KOPT-K1 (cell line): ENCODE measurements around the gene PLAC8.
"Not testable (repeated sequence)": the region's sequence is repeated elsewhere in the genome, so short reads cannot be mapped to it uniquely, and the experiment has no call there.

Source experiments
- H3K27ac ChIP-seq: fragments of 200-600 bp; sonication (generic); 2 replicates; pipeline ENCODE4 v1.5.1; 2016; ENCODE audit warnings: antibody characterized with exemption, mild to moderate bottlenecking, low read depth, low read length; ENCODE audit not compliant: poor library complexity, severe bottlenecking
- H3K36me3 ChIP-seq: fragments of 200-600 bp; sonication (generic); 2 replicates; pipeline ENCODE4 v1.5.1; 2017; ENCODE audit warnings: antibody characterized with exemption, mild to moderate bottlenecking, low read length, moderate library complexity; ENCODE audit not compliant: insufficient read depth
- H3K9me3 ChIP-seq: fragments of 200-600 bp; sonication (generic); 2 replicates; pipeline ENCODE4 v1.5.1; 2017; ENCODE audit warnings: antibody characterized with exemption, low read length, mild to moderate bottlenecking; ENCODE audit not compliant: insufficient read depth, poor library complexity, severe bottlenecking

Gene PLAC8

GRCh38 chr4:83062739-83063138, 51.8 kb downstream of the PLAC8 start:
- no peak overlapping the region for H3K27ac ChIP-seq
- H3K9me3 ChIP-seq: no peaks in the 10 kb centered on the region
- peaks cover 85% of the 10 kb centered on the region for H3K36me3 ChIP-seq

GRCh38 chr4:83054928-83055327, 59.6 kb downstream of the PLAC8 start:
- H3K27ac ChIP-seq: no peak overlapping the region
- no peaks in the 10 kb centered on the region for H3K9me3 ChIP-seq
- peaks cover 60% of the 10 kb centered on the region for H3K36me3 ChIP-seq

GRCh38 chr4:83048781-83049180, 65.7 kb downstream of the PLAC8 start:
- peaks cover 54% of the 10 kb centered on the region for H3K36me3 ChIP-seq
- not testable (repeated sequence) for H3K9me3 ChIP-seq, H3K27ac ChIP-seq

GRCh38 chr4:83046693-83047473, 67.6 kb downstream of the PLAC8 start:
- H3K9me3 ChIP-seq: no peaks in the 10 kb centered on the region
- H3K36me3 ChIP-seq: peaks cover 39% of the 10 kb centered on the region
- H3K27ac ChIP-seq: no peak overlapping the region

- H3K9me3 ChIP-seq: no peaks in the 10 kb centered on the region
- peaks cover 9% of the 10 kb centered on the region; the same call in 1 of the 2 replicates for H3K36me3 ChIP-seq
- no peak overlapping the region for H3K27ac ChIP-seq
Observed at GRCh38 chr4:83043801-83044407, 70.6 kb downstream of the PLAC8 start.

- H3K27ac ChIP-seq, H3K36me3 ChIP-seq, H3K9me3 ChIP-seq: not testable (repeated sequence)
Observed at GRCh38 chr4:83043157-83043556, 71.4 kb downstream of the PLAC8 start.

GRCh38 chr4:83040269-83040668, 74.3 kb downstream of the PLAC8 start:
- Histone ChIP-seq H3K9me3 (no peaks in the 10 kb centered on the region), H3K36me3 (no peaks in the 10 kb centered on the region), H3K27ac (no peak overlapping the region)
